Liver (tissue), 3 donors: ENCODE measurements around the gene ITPA.

Experiments used
- ATF3 ChIP-seq: IDR thresholded peaks from 2 replicates; pipeline ENCODE4 v1.6.1; 2016; ENCODE audit warnings: antibody characterized with exemption
- CTCF ChIP-seq: fragments of 150-350 bp; IDR thresholded peaks from 2 replicates; pipeline ENCODE4 v1.5.1; 2017; ENCODE audit warnings: improper control_type of control experiment, low read depth, low read length; ENCODE audit not compliant: missing input control
- EGR1 ChIP-seq, 2 donors: IDR thresholded peaks; 2 replicates each; pipeline ENCODE4 v1.6.1; 2016 to 2018; ENCODE audit warnings: antibody characterized with exemption in 2 of 2, low read depth in 2 of 2
- GABPA ChIP-seq, 2 donors: IDR thresholded peaks in 1 of 2; conservative IDR thresholded peaks in 1 of 2; 2 replicates each; pipeline ENCODE4 v1.6.1; 2016; ENCODE audit warnings: antibody characterized with exemption in 2 of 2, mild to moderate bottlenecking in 1 of 2, moderate library complexity in 1 of 2
- JUND ChIP-seq, 2 donors: IDR thresholded peaks; 2 replicates each; pipeline ENCODE4 v1.6.1; 2016; ENCODE audit warnings: antibody characterized with exemption in 2 of 2
- MAX ChIP-seq: IDR thresholded peaks from 2 replicates; pipeline ENCODE4 v1.6.1; 2016; ENCODE audit warnings: antibody characterized with exemption
- RAD21 ChIP-seq, 2 donors: IDR thresholded peaks; 2 replicates each; pipeline ENCODE4 v1.6.1; 2016; ENCODE audit warnings: antibody characterized with exemption in 2 of 2, mild to moderate bottlenecking in 2 of 2
- REST ChIP-seq: IDR thresholded peaks from 2 replicates; pipeline ENCODE4 v1.6.1; 2016; ENCODE audit warnings: antibody characterized with exemption, mild to moderate bottlenecking
- RXRA ChIP-seq, 2 donors: IDR thresholded peaks; 2 replicates each; pipeline ENCODE4 v1.6.1; 2017 to 2018; ENCODE audit warnings: antibody characterized with exemption in 2 of 2, mild to moderate bottlenecking in 1 of 2
- SP1 ChIP-seq: IDR thresholded peaks from 2 replicates; pipeline ENCODE4 v1.6.1; 2018; ENCODE audit warnings: antibody characterized with exemption, mild to moderate bottlenecking
- TAF1 ChIP-seq: conservative IDR thresholded peaks from 2 replicates; pipeline ENCODE4 v1.6.1; 2016; ENCODE audit warnings: antibody characterized with exemption, mild to moderate bottlenecking
- YY1 ChIP-seq: IDR thresholded peaks from 2 replicates; pipeline ENCODE4 v1.6.1; 2016; ENCODE audit warnings: antibody characterized with exemption, mild to moderate bottlenecking
- ZBTB33 ChIP-seq: IDR thresholded peaks from 2 replicates; pipeline ENCODE4 v1.6.1; 2016; ENCODE audit warnings: antibody characterized with exemption
- donor health status: healthy.
- donor health status: healthy.

- TF ChIP-seq RAD21 (IDR thresholded peaks at IDR 0.05) (no peak), CTCF (no peak), JUND (IDR thresholded peaks at IDR 0.05) (no peak), ZBTB33 (no peak), YY1 (no peak), MAX (no peak), REST (no peak), SP1 (no peak), GABPA (IDR thresholded peaks at IDR 0.05 in 1 of 2, conservative IDR thresholded peaks at IDR 0.05 in 1 of 2) (no peak), EGR1 (IDR thresholded peaks at IDR 0.05; ENCODE audit: low read depth in 2 of 2) (no peak), TAF1 (no peak), RXRA (IDR thresholded peaks at IDR 0.05) (no peak), ATF3 (no peak)
Measured at GRCh38 chr20:3229798-3230197, 20.5 kb downstream of the ITPA start.
